H9 (cell line): ENCODE measurements around the gene TKFC. TPM values are rescaled to one million over a fixed set of nuclear protein-coding genes. Genes with fewer than 3 reads are reported as not detected.

Experiments
- DNase-seq: peaks from one replicate; pipeline ENCODE4 v3.0.0-alpha.2; 2017
- H2AFZ ChIP-seq: one replicate; pipeline ENCODE4 v1.6.1; 2013; ENCODE audit warnings: mild to moderate bottlenecking, low read length, control low read depth, moderate library complexity
- H2AK5ac ChIP-seq: 2 replicates; pipeline ENCODE4 v1.6.1; 2013; ENCODE audit warnings: low read length, control low read depth, mixed read lengths; ENCODE audit not compliant: insufficient read length
- H2BK120ac ChIP-seq: one replicate; pipeline ENCODE4 v1.6.1; 2013; ENCODE audit warnings: low read depth, mild to moderate bottlenecking, low read length, control low read depth, inconsistent platforms; ENCODE audit not compliant: poor library complexity, severe bottlenecking
- H2BK12ac ChIP-seq: 2 replicates; pipeline ENCODE4 v1.6.1; 2013; ENCODE audit warnings: low read length, control low read depth, mixed read lengths, low read depth; ENCODE audit not compliant: insufficient read length
- H2BK15ac ChIP-seq: 2 replicates; pipeline ENCODE4 v1.6.1; 2013; ENCODE audit warnings: low read depth, low read length, control low read depth
- H2BK20ac ChIP-seq: one replicate; pipeline ENCODE4 v1.6.1; 2013; ENCODE audit warnings: low read depth, mild to moderate bottlenecking, low read length, control low read depth, inconsistent platforms; ENCODE audit not compliant: poor library complexity, severe bottlenecking
- H2BK5ac ChIP-seq: 2 replicates; pipeline ENCODE4 v1.6.1; 2013; ENCODE audit warnings: low read length, control low read depth, mixed read lengths; ENCODE audit not compliant: insufficient read length
- H3K14ac ChIP-seq: 2 replicates; pipeline ENCODE4 v1.6.1; 2013; ENCODE audit warnings: low read length, control low read depth; ENCODE audit not compliant: insufficient read depth
- H3K18ac ChIP-seq: 2 replicates; pipeline ENCODE4 v1.6.1; 2013; ENCODE audit warnings: low read depth, mild to moderate bottlenecking, mixed read lengths, low read length, control low read depth; ENCODE audit not compliant: insufficient read length
- H3K23ac ChIP-seq: 2 replicates; pipeline ENCODE4 v1.6.1; 2013; ENCODE audit warnings: low read length, control low read depth, mixed read lengths, low read depth; ENCODE audit not compliant: insufficient read length
- H3K23me2 ChIP-seq: 2 replicates; pipeline ENCODE4 v1.6.1; 2013; ENCODE audit warnings: low read depth, mild to moderate bottlenecking, mixed read lengths, low read length, control low read depth; ENCODE audit not compliant: insufficient read length, poor library complexity, severe bottlenecking
- H3K27ac ChIP-seq: 2 replicates; pipeline ENCODE4 v1.5.1; 2013; ENCODE audit warnings: low read length, control low read depth, mixed read lengths, low read depth; ENCODE audit not compliant: insufficient read length
- H3K27me3 ChIP-seq: 2 replicates; pipeline ENCODE4 v1.6.1; 2013; ENCODE audit warnings: low read length, control low read depth, inconsistent platforms; ENCODE audit not compliant: insufficient read depth
- H3K4ac ChIP-seq: 2 replicates; pipeline ENCODE4 v1.6.1; 2013; ENCODE audit warnings: low read depth, mild to moderate bottlenecking, control low read depth, inconsistent platforms, low read length, moderate library complexity
- H3K4me1 ChIP-seq: 2 replicates; pipeline ENCODE4 v1.6.1; 2013; ENCODE audit warnings: low read length, control low read depth, inconsistent platforms; ENCODE audit not compliant: insufficient read depth
- H3K4me2 ChIP-seq: 2 replicates; pipeline ENCODE4 v1.6.1; 2013; ENCODE audit warnings: low read length, control low read depth, mixed read lengths; ENCODE audit not compliant: insufficient read length, insufficient read depth
- H3K56ac ChIP-seq: 2 replicates; pipeline ENCODE4 v1.6.1; 2013; ENCODE audit warnings: low read depth, mild to moderate bottlenecking, mixed read lengths, low read length, control low read depth; ENCODE audit not compliant: insufficient read length
- H3K79me1 ChIP-seq: 2 replicates; pipeline ENCODE4 v1.6.1; 2013; ENCODE audit warnings: low read depth, mild to moderate bottlenecking, moderate library complexity, low read length, control low read depth, inconsistent platforms; ENCODE audit not compliant: insufficient read depth, poor library complexity, severe bottlenecking
- H3K79me2 ChIP-seq: 2 replicates; pipeline ENCODE4 v1.6.1; 2013; ENCODE audit warnings: low read length, control low read depth, inconsistent platforms; ENCODE audit not compliant: insufficient read depth
- H3K9ac ChIP-seq: 2 replicates; pipeline ENCODE4 v1.6.1; 2013; ENCODE audit warnings: low read length, control low read depth, mixed read lengths; ENCODE audit not compliant: insufficient read length; ENCODE audit errors: extremely low read depth
- H3K9me3 ChIP-seq: one replicate; pipeline ENCODE4 v1.6.1; 2013; ENCODE audit warnings: low read depth, low read length, inconsistent platforms; ENCODE audit not compliant: control insufficient read depth
- H3T11ph ChIP-seq: one replicate; pipeline ENCODE4 v1.6.1; 2013; ENCODE audit warnings: mild to moderate bottlenecking, low read length, control low read depth, inconsistent platforms
- H4K20me1 ChIP-seq: one replicate; pipeline ENCODE4 v1.6.1; 2013; ENCODE audit not compliant: control insufficient read depth, insufficient read length, insufficient read depth
- H4K5ac ChIP-seq: 2 replicates; pipeline ENCODE4 v1.6.1; 2013; ENCODE audit warnings: low read depth, mild to moderate bottlenecking, mixed read lengths, low read length, control low read depth; ENCODE audit not compliant: insufficient read length
- H4K8ac ChIP-seq: replicated peaks from 2 replicates; pipeline ENCODE4 v1.6.1; 2013; ENCODE audit warnings: low read length, control low read depth, mixed read lengths, low read depth; ENCODE audit not compliant: insufficient read length
- H4K91ac ChIP-seq: 2 replicates; pipeline ENCODE4 v1.6.1; 2013; ENCODE audit warnings: low read depth, mild to moderate bottlenecking, moderate library complexity, mixed read lengths, low read length, control low read depth; ENCODE audit not compliant: insufficient read length
- H3K27ac Mint-ChIP-seq, 3 experiments: 2 replicates in 2 of 3; 3 replicates in 1 of 3; pipeline ENCODE4 v1.8.0; 2020 to 2021; ENCODE audit warnings: mixed read lengths in 3 of 3, mild to moderate bottlenecking in 1 of 3, moderate library complexity in 1 of 3
- H3K27me3 Mint-ChIP-seq: 2 replicates; pipeline ENCODE4 v1.8.0; 2021; ENCODE audit warnings: low read depth, mild to moderate bottlenecking, moderate library complexity, mixed read lengths
- H3K36me3 Mint-ChIP-seq, 3 experiments: 2 replicates in 2 of 3; 3 replicates in 1 of 3; pipeline ENCODE4 v1.8.0; 2020 to 2021; ENCODE audit warnings: low read depth in 3 of 3, mixed read lengths in 3 of 3; ENCODE audit not compliant: insufficient read depth in 1 of 3
- H3K4me1 Mint-ChIP-seq, 2 experiments: 2 replicates each; pipeline ENCODE4 v1.8.0; 2020; ENCODE audit warnings: mixed read lengths in 2 of 2
- H3K4me3 Mint-ChIP-seq, 2 experiments: 2 replicates in 1 of 2; 3 replicates in 1 of 2; pipeline ENCODE4 v1.8.0; 2020 to 2021; ENCODE audit warnings: mild to moderate bottlenecking in 2 of 2, mixed read lengths in 2 of 2, moderate library complexity in 1 of 2
- H3K9me3 Mint-ChIP-seq, 2 experiments: 2 replicates in 1 of 2; 3 replicates in 1 of 2; pipeline ENCODE4 v1.8.0; 2020; ENCODE audit warnings: mild to moderate bottlenecking in 2 of 2, mixed read lengths in 2 of 2, moderate library complexity in 1 of 2
- WGBS: extraction: QIAGEN DNeasy Blood & Tissue Kit; methylation state at CpG from one replicate; pipeline ENCODE4 v1.1.7; 2013; ENCODE audit warnings: missing lambda C conversion rate, low lambda C conversion rate, mixed read lengths; ENCODE audit not compliant: insufficient read length; ENCODE audit errors: extremely low coverage; 5-methylcytosine and 5-hydroxymethylcytosine counted together
- total RNA-seq: library from RNA; stranded (reverse); gene quantifications from 2 replicates; pipeline ENCODE4 v1.2.1, GENCODE V29; 2021
- TF ChIP-seq, protein P1 (sequence below): fragments of 200-600 bp; sonication (generic); conservative IDR thresholded peaks from 3 replicates; pipeline ENCODE4 v1.8.0; 2021; ENCODE audit warnings: antibody characterized with exemption, mild to moderate bottlenecking

TKFC gene
- total RNA-seq, 1 experiment from 2014 or later = 59.0 TPM

- Histone ChIP-seq H3K9ac (no peak overlapping the region), H4K20me1 (no peaks in the 10 kb centered on the region), H3K23ac (no peak overlapping the region), H2BK120ac (no peak overlapping the region), H4K8ac (no peak overlapping the region), H2AK5ac (no peak overlapping the region), H2AFZ (no peak overlapping the region), H2BK15ac (no peak overlapping the region), H3K79me2 (no peaks in the 10 kb centered on the region), H3K4me2 (no peak overlapping the region), H2BK5ac (no peak overlapping the region), H3K14ac (no peak overlapping the region), H3K23me2 (no peaks in the 10 kb centered on the region), H3K9me3 (no peaks in the 10 kb centered on the region), H3K27ac (no peak overlapping the region), H4K91ac (no peak overlapping the region), H3K4ac (no peak overlapping the region), H3K4me1 (no peaks in the 10 kb centered on the region), H2BK12ac (no peak overlapping the region), H3K56ac (no peak overlapping the region), H3T11ph (no peak overlapping the region), H3K79me1 (no peaks in the 10 kb centered on the region), H3K27me3 (no peaks in the 10 kb centered on the region), H3K18ac (no peak overlapping the region), H2BK20ac (no peak overlapping the region), H4K5ac (no peak overlapping the region)
- Mint-ChIP-seq H3K4me3 (no peak overlapping the region), H3K9me3 (no peaks in the 10 kb centered on the region), H3K36me3 (peaks cover 5 to 44% (median 37%) of the 10 kb centered on the region in 3 experiments), H3K27ac (no peak overlapping the region), H3K27me3 (no peaks in the 10 kb centered on the region), H3K4me1 (no peaks in the 10 kb centered on the region)
- TF ChIP-seq, protein P1, sequence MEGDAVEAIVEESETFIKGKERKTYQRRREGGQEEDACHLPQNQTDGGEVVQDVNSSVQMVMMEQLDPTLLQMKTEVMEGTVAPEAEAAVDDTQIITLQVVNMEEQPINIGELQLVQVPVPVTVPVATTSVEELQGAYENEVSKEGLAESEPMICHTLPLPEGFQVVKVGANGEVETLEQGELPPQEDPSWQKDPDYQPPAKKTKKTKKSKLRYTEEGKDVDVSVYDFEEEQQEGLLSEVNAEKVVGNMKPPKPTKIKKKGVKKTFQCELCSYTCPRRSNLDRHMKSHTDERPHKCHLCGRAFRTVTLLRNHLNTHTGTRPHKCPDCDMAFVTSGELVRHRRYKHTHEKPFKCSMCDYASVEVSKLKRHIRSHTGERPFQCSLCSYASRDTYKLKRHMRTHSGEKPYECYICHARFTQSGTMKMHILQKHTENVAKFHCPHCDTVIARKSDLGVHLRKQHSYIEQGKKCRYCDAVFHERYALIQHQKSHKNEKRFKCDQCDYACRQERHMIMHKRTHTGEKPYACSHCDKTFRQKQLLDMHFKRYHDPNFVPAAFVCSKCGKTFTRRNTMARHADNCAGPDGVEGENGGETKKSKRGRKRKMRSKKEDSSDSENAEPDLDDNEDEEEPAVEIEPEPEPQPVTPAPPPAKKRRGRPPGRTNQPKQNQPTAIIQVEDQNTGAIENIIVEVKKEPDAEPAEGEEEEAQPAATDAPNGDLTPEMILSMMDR = no peak
- DNase-seq = no peak
- WGBS = no CpG with 5 or more reads among the region's 4 CpGs
These were observed 12.2 kb downstream of the TKFC start for GRCh38 chr11:61345170-61345610.
